Karpas-422 (cell line): ENCODE measurements around the gene AKT3. TPM values are rescaled to one million over a fixed set of nuclear protein-coding genes. Genes with fewer than 3 reads are reported as not detected.

Experiments
- DNase-seq: peaks from one replicate; pipeline ENCODE4 v3.0.0-alpha.2; 2015
- H2AFZ ChIP-seq: fragments of 200-600 bp; sonication (generic); 2 replicates; pipeline ENCODE4 v1.6.1; 2014; ENCODE audit warnings: antibody characterized with exemption, low read length, mixed read lengths
- H3K27ac ChIP-seq: fragments of 200-600 bp; sonication (generic); 2 replicates; pipeline ENCODE4 v1.5.1; 2014; ENCODE audit warnings: mild to moderate bottlenecking, low read length, moderate library complexity
- H3K27me3 ChIP-seq: fragments of 200-600 bp; sonication (generic); 2 replicates; pipeline ENCODE4 v1.6.1; 2014; ENCODE audit warnings: low read length, mixed read lengths
- H3K36me3 ChIP-seq: fragments of 200-600 bp; sonication (generic); 2 replicates; pipeline ENCODE4 v1.6.1; 2014; ENCODE audit warnings: low read length, mixed read lengths; ENCODE audit not compliant: insufficient read depth
- H3K4me1 ChIP-seq: fragments of 200-600 bp; sonication (generic); 2 replicates; pipeline ENCODE4 v1.6.1; 2014; ENCODE audit warnings: mild to moderate bottlenecking, low read length, mixed read lengths
- H3K4me2 ChIP-seq: fragments of 200-600 bp; sonication (generic); 2 replicates; pipeline ENCODE4 v1.6.1; 2014; ENCODE audit warnings: low read length, low read depth, mild to moderate bottlenecking; ENCODE audit not compliant: poor library complexity, severe bottlenecking
- H3K4me3 ChIP-seq: fragments of 200-600 bp; sonication (generic); 2 replicates; pipeline ENCODE4 v1.5.1; 2014; ENCODE audit warnings: mild to moderate bottlenecking, antibody characterized with exemption, low read length, mixed read lengths
- H3K79me2 ChIP-seq: fragments of 200-600 bp; sonication (generic); 2 replicates; pipeline ENCODE4 v1.6.1; 2014; ENCODE audit warnings: mild to moderate bottlenecking, low read length, mixed read lengths
- H3K9ac ChIP-seq: fragments of 200-600 bp; sonication (generic); 2 replicates; pipeline ENCODE4 v1.6.0; 2014; ENCODE audit warnings: low read length
- H3K9me2 ChIP-seq: fragments of 200-600 bp; sonication (generic), shearing (Covaris generic); replicated peaks from 2 replicates; pipeline ENCODE4 v1.6.0; 2014; ENCODE audit warnings: mild to moderate bottlenecking, low read length, moderate library complexity; ENCODE audit not compliant: insufficient read depth
- H3K9me3 ChIP-seq: fragments of 300-700, 200-600 bp; sonication (generic); 2 replicates; pipeline ENCODE4 v1.6.1; 2014; ENCODE audit warnings: low read length, mixed read lengths
- H4K20me1 ChIP-seq: fragments of 200-600 bp; sonication (generic); 2 replicates; pipeline ENCODE4 v1.6.1; 2014; ENCODE audit warnings: mild to moderate bottlenecking, antibody characterized with exemption, low read length, low read depth; ENCODE audit not compliant: insufficient read depth
- total RNA-seq: library from RNA; depleted of rRNA; stranded (reverse); fragments of >200 nt; shearing (Covaris generic); gene quantifications from 2 replicates; pipeline ENCODE4 v1.2.3, GENCODE V29; 2014; ENCODE audit warnings: low replicate concordance

AKT3 gene
- total RNA-seq, 1 experiment from 2014 or later, result 0.11 TPM

GRCh38 chr1:243508943-243509342, 341.1 kb downstream of the AKT3 start:
- H3K79me2 ChIP-seq, result no peaks in the 10 kb centered on the region
- peaks cover 18% of the 10 kb centered on the region for H3K4me1 ChIP-seq
- H3K9me3 ChIP-seq, result no peaks in the 10 kb centered on the region
- H3K27me3 ChIP-seq, result no peaks in the 10 kb centered on the region
- H2AFZ ChIP-seq, result no peak overlapping the region
- no peaks in the 10 kb centered on the region for H4K20me1 ChIP-seq
- H3K4me2 ChIP-seq, result no peak overlapping the region
- no peak overlapping the region for H3K9ac ChIP-seq
- no peak overlapping the region for H3K27ac ChIP-seq
- no peak for DNase-seq
- H3K4me3 ChIP-seq, result no peak overlapping the region
- H3K36me3 ChIP-seq, result no peaks in the 10 kb centered on the region
- no peaks in the 10 kb centered on the region for H3K9me2 ChIP-seq

GRCh38 chr1:243508303-243508713, 341.7 kb downstream of the AKT3 start:
- Histone ChIP-seq H3K9ac (no peak overlapping the region), H3K9me2 (no peaks in the 10 kb centered on the region), H4K20me1 (no peaks in the 10 kb centered on the region)

GRCh38 chr1:243507672-243508302, 342.3 kb downstream of the AKT3 start:
- Histone ChIP-seq H3K4me2 (no peak overlapping the region), H3K36me3 (no peaks in the 10 kb centered on the region), H3K4me3 (no peak overlapping the region), H2AFZ (no peak overlapping the region), H3K9ac (no peak overlapping the region), H4K20me1 (no peaks in the 10 kb centered on the region), H3K27me3 (no peaks in the 10 kb centered on the region), H3K4me1 (peaks cover 15% of the 10 kb centered on the region), H3K9me2 (no peaks in the 10 kb centered on the region), H3K27ac (no peak overlapping the region), H3K79me2 (no peaks in the 10 kb centered on the region), H3K9me3 (no peaks in the 10 kb centered on the region)
- DNase-seq, result no peak

More at GRCh38 chr1:243508303-243508713, 341.7 kb downstream of the AKT3 start:
- no peak for DNase-seq
- H3K4me3 ChIP-seq, result no peak overlapping the region
- no peaks in the 10 kb centered on the region for H3K79me2 ChIP-seq
- no peaks in the 10 kb centered on the region for H3K9me3 ChIP-seq
- no peaks in the 10 kb centered on the region for H3K36me3 ChIP-seq
- no peak overlapping the region for H3K27ac ChIP-seq
- no peak overlapping the region for H2AFZ ChIP-seq
- no peaks in the 10 kb centered on the region for H3K27me3 ChIP-seq
- H3K4me1 ChIP-seq, result peaks cover 18% of the 10 kb centered on the region
- H3K4me2 ChIP-seq, result no peak overlapping the region

- Histone ChIP-seq H3K9me3 (no peaks in the 10 kb centered on the region), H3K9me2 (no peaks in the 10 kb centered on the region), H2AFZ (no peak overlapping the region), H3K4me1 (peaks cover 11% of the 10 kb centered on the region), H3K4me3 (no peak overlapping the region), H3K27ac (no peak overlapping the region), H3K4me2 (no peak overlapping the region), H4K20me1 (no peaks in the 10 kb centered on the region), H3K79me2 (no peaks in the 10 kb centered on the region), H3K9ac (no peak overlapping the region), H3K27me3 (no peaks in the 10 kb centered on the region), H3K36me3 (no peaks in the 10 kb centered on the region)
- DNase-seq, result no peak
Measured at GRCh38 chr1:243507001-243507671, 342.9 kb downstream of the AKT3 start.

GRCh38 chr1:243505986-243506689, 343.9 kb downstream of the AKT3 start:
- Histone ChIP-seq H3K9me2 (no peaks in the 10 kb centered on the region), H3K27ac (no peak overlapping the region), H2AFZ (no peak overlapping the region; the same call in 1 of the 2 replicates), H3K9me3 (no peaks in the 10 kb centered on the region), H3K36me3 (no peaks in the 10 kb centered on the region), H3K79me2 (no peaks in the 10 kb centered on the region), H3K4me1 (peaks cover 11% of the 10 kb centered on the region), H3K27me3 (no peaks in the 10 kb centered on the region), H3K9ac (no peak overlapping the region), H4K20me1 (no peaks in the 10 kb centered on the region), H3K4me2 (no peak overlapping the region), H3K4me3 (no peak overlapping the region)
- no peak for DNase-seq

- Histone ChIP-seq H3K9me2 (no peaks in the 10 kb centered on the region), H3K9me3 (no peaks in the 10 kb centered on the region), H4K20me1 (no peaks in the 10 kb centered on the region), H3K27me3 (no peaks in the 10 kb centered on the region), H3K4me3 (no peak overlapping the region), H3K9ac (no peak overlapping the region), H2AFZ (no peak overlapping the region), H3K36me3 (no peaks in the 10 kb centered on the region), H3K4me1 (peaks cover 11% of the 10 kb centered on the region), H3K4me2 (no peak overlapping the region), H3K79me2 (no peaks in the 10 kb centered on the region), H3K27ac (no peak overlapping the region)
- DNase-seq, result no peak
Measured at GRCh38 chr1:243503155-243503554, 346.9 kb downstream of the AKT3 start.

- H4K20me1 ChIP-seq, result no peaks in the 10 kb centered on the region
- H3K9me2 ChIP-seq, result no peaks in the 10 kb centered on the region
- DNase-seq, result no peak
- no peaks in the 10 kb centered on the region for H3K27me3 ChIP-seq
- no peak overlapping the region for H3K27ac ChIP-seq
- H3K9me3 ChIP-seq, result no peaks in the 10 kb centered on the region
- no peaks in the 10 kb centered on the region for H3K79me2 ChIP-seq
- H3K4me3 ChIP-seq, result no peak overlapping the region
- H3K4me1 ChIP-seq, result peaks cover 4% of the 10 kb centered on the region
- H3K4me2 ChIP-seq, result no peak overlapping the region
- no peak overlapping the region for H3K9ac ChIP-seq
- H3K36me3 ChIP-seq, result no peaks in the 10 kb centered on the region
- no peak overlapping the region for H2AFZ ChIP-seq
Measured at GRCh38 chr1:243501002-243501401, 349.0 kb downstream of the AKT3 start.

GRCh38 chr1:243500512-243500911, 349.5 kb downstream of the AKT3 start:
- Histone ChIP-seq H3K4me1 (no peaks in the 10 kb centered on the region), H2AFZ (no peak overlapping the region), H3K4me3 (no peak overlapping the region), H3K9ac (no peak overlapping the region), H3K27me3 (no peaks in the 10 kb centered on the region), H3K4me2 (no peak overlapping the region), H3K9me2 (no peaks in the 10 kb centered on the region), H3K27ac (no peak overlapping the region), H3K79me2 (no peaks in the 10 kb centered on the region), H3K36me3 (no peaks in the 10 kb centered on the region), H4K20me1 (no peaks in the 10 kb centered on the region), H3K9me3 (no peaks in the 10 kb centered on the region)
- DNase-seq, result no peak
